Body of pancreas (tissue), 4 donors: ENCODE data around the gene MAPK14. TPM values are rescaled to one million over a fixed set of nuclear protein-coding genes. Genes with fewer than 3 reads are reported as not detected.
A peak's percentile ranks its signal among the peaks of the same experiment; 100 is the strongest.

Experiments used
- ATAC-seq: fragments of 150-250 bp; one replicate; pipeline ENCODE4 v1.9.1; 2016
- DNase-seq, 4 donors: peaks; one replicate each; pipeline ENCODE4 v3.0.0-alpha.2; 2019
- H3K27ac ChIP-seq, 4 donors: fragments of 200-600 bp; sonication (generic); 1 replicate in 3 of 4; 2 replicates in 1 of 4; pipeline versions ENCODE4 v1.5.1 to v1.6.1; 2016 to 2019; ENCODE audit warnings: mild to moderate bottlenecking in 1 of 4, mixed read lengths in 1 of 4, moderate library complexity in 1 of 4
- H3K27me3 ChIP-seq, 2 donors: fragments of 200-600 bp; sonication (generic); one replicate each; pipeline ENCODE4 v1.6.0; 2016; ENCODE audit warnings: mild to moderate bottlenecking in 1 of 2
- H3K36me3 ChIP-seq, 2 donors: fragments of 200-600 bp; sonication (generic); replicated peaks in 1 of 2; 2 replicates each; pipeline ENCODE4 v1.5.1; 2016; ENCODE audit warnings: low read depth in 2 of 2; ENCODE audit not compliant: insufficient read depth in 1 of 2
- H3K4me1 ChIP-seq: fragments of 200-600 bp; sonication (generic); one replicate; pipeline ENCODE4 v1.6.0; 2016
- H3K4me3 ChIP-seq, 2 donors: fragments of 200-600 bp; sonication (generic); 1 replicate in 1 of 2; 2 replicates in 1 of 2; pipeline ENCODE4 v1.5.1; 2016 to 2019
- H3K9me3 ChIP-seq, 3 donors: fragments of 200-600 bp; sonication (generic); 1 replicate in 2 of 3; 2 replicates in 1 of 3; pipeline ENCODE4 v1.5.1; 2016
- POLR2A ChIP-seq, 3 donors: fragments of 450-650 bp; IDR thresholded peaks; one replicate each; pipeline ENCODE4 v1.6.1; 2016; ENCODE audit warnings: antibody characterized with exemption in 3 of 3, mild to moderate bottlenecking in 2 of 3
- WGBS, 2 donors: methylation state at CpG; one replicate each; pipeline ENCODE4 v1.1.5; 2017; 5-methylcytosine and 5-hydroxymethylcytosine counted together
- intact Hi-C: fragments of 100-400 bp; cut with DNase I; formaldehyde crosslinking; loops from one replicate; pipeline ENCODE4 v1.15.1; 2023
- total RNA-seq, 2 donors: library from RNA; depleted of rRNA; stranded (reverse); fragments of >200 nt; gene quantifications; one replicate each; pipeline ENCODE4 v1.1.0, GENCODE V29; 2016
- TF ChIP-seq, protein P1 (sequence below), 7 experiments: fragments of 450-650 bp in 4 of 7; fragments of 200-600 bp in 3 of 7; sonication (generic) in 3 of 7; IDR thresholded peaks; one replicate each; pipeline ENCODE4 v1.5.1; 2016 to 2019; ENCODE audit warnings: antibody characterized with exemption in 7 of 7

MAPK14 gene
- total RNA-seq, 2 donors from 2014 or later, result 30.3 to 33.7 TPM

DNA sequence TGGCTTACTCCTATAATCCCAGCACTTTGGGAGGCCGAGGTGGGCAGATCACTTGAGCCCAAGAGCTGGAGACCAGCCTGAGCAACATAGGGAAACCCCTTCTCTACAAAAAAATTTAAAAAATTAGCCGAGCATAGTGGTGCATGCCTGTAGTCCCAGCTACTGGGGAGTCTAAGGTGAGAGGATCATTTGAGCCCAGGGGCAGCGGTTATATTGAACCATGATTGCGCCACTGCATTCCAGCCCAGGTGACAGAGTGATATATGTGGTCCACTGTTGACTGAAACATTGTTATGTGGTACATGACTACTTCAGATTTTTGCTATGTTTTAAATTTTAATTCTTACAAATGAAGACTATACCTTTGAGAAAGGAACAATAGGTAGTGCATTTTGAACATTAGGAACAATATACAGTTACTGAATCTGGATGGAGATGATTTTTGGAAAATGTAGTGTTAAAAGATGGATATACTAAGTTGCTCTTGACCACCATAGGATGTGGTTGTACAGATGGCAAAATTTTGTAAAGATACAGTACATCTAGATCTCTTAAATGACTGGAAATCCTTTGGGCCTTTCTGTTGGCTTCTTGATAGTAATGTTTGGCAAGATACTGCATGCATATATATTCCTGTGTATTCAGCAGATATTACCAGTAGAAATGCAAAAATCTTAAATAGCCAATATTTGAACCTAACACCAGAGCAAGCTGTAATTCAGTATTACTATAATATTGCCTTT lies 35.9 kb downstream of the MAPK14 start:
- DNase-seq (no peak), ATAC-seq (no peak)
- H3K4me3 ChIP-seq, result no peak overlapping the region
- H3K27ac ChIP-seq, result no peak overlapping the region
- no peak for TF ChIP-seq POLR2A (IDR thresholded peaks at IDR 0.05)
- TF ChIP-seq, protein P1, sequence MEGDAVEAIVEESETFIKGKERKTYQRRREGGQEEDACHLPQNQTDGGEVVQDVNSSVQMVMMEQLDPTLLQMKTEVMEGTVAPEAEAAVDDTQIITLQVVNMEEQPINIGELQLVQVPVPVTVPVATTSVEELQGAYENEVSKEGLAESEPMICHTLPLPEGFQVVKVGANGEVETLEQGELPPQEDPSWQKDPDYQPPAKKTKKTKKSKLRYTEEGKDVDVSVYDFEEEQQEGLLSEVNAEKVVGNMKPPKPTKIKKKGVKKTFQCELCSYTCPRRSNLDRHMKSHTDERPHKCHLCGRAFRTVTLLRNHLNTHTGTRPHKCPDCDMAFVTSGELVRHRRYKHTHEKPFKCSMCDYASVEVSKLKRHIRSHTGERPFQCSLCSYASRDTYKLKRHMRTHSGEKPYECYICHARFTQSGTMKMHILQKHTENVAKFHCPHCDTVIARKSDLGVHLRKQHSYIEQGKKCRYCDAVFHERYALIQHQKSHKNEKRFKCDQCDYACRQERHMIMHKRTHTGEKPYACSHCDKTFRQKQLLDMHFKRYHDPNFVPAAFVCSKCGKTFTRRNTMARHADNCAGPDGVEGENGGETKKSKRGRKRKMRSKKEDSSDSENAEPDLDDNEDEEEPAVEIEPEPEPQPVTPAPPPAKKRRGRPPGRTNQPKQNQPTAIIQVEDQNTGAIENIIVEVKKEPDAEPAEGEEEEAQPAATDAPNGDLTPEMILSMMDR (IDR thresholded peaks at IDR 0.05), result no peak
- H3K27me3 ChIP-seq, result no peaks in the 10 kb centered on the region
- intact Hi-C loops, result no loop called here
- H3K9me3 ChIP-seq, result no peaks in the 10 kb centered on the region
- peaks cover 51% of the 10 kb centered on the region for H3K4me1 ChIP-seq
- no peaks in the 10 kb centered on the region for H3K36me3 ChIP-seq
- 84 to 96% methylated on average over 4 of the region's 4 CpGs for WGBS, 2 donors

DNA sequence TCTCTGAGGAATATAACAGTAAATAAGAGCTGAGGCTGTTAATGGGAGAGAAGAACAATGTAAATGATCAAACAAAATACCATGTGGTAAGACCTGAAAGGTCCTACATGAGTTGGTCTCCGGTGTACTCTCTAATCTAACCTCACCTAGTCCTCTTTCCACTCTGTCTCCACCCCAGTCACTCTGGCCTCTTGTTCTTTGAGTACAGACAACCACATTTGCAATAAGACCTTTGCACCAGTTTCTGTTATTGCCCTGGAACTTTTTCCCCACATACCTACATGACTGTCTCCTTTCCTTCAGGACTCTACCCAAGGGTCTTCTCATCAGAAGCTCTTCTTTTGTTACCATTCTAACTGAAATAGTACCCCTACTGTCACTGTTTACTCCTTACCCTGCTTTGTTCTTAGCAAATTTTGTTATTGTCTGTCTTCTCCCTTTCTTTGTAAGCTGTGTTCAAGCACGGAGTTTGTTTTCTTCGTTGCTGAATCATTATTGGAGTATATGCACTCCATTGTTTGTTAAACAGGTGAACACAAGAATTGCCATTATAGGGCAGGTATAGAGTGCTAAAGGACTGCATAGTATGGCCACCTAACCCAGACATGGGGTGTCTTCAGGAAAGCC lies 37.3 kb downstream of the MAPK14 start:
- Histone ChIP-seq H3K4me1 (peaks cover 59% of the 10 kb centered on the region), H3K9me3 (no peaks in the 10 kb centered on the region), H3K27me3 (no peaks in the 10 kb centered on the region), H3K27ac (no peak overlapping the region), H3K4me3 (no peak overlapping the region), H3K36me3 (no peaks in the 10 kb centered on the region)
- intact Hi-C loops, result no loop called here
- no peak for DNase-seq
- 69 to 85% methylated on average over 3 of the region's 3 CpGs for WGBS, 2 donors
- TF ChIP-seq, protein P1 (IDR thresholded peaks at IDR 0.05), result no peak
- TF ChIP-seq POLR2A (IDR thresholded peaks at IDR 0.05), result no peak
- ATAC-seq, result no peak

DNA sequence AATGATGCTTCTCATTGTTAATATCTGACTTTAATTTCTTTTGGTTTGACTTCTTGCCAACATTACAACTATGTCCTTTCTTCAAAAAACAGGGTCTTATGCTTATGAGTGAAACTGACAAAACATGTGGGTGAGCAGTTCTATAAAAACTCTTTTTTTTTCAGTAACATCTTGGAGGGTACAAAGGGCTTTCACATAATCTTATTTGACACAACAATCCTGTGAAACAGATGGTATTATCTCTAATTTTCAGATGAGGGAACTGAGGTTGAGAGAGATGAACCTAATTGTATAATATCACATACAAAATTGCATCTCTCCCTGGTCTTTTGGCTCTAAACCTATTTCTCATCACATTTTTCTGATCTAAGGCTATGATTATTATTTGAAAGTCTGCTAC lies 38.3 kb downstream of the MAPK14 start:
- H3K4me1 ChIP-seq, result peaks cover 67% of the 10 kb centered on the region
- no peaks in the 10 kb centered on the region for H3K27me3 ChIP-seq
- no peak for TF ChIP-seq POLR2A (IDR thresholded peaks at IDR 0.05)
- TF ChIP-seq, protein P1 (IDR thresholded peaks at IDR 0.05), result no peak
- no peaks in the 10 kb centered on the region for H3K9me3 ChIP-seq
- no peaks in the 10 kb centered on the region for H3K36me3 ChIP-seq
- DNase-seq (no peak), ATAC-seq (no peak)
- no peak overlapping the region for H3K27ac ChIP-seq
- intact Hi-C loops, result no loop called here
- no peak overlapping the region for H3K4me3 ChIP-seq

DNA sequence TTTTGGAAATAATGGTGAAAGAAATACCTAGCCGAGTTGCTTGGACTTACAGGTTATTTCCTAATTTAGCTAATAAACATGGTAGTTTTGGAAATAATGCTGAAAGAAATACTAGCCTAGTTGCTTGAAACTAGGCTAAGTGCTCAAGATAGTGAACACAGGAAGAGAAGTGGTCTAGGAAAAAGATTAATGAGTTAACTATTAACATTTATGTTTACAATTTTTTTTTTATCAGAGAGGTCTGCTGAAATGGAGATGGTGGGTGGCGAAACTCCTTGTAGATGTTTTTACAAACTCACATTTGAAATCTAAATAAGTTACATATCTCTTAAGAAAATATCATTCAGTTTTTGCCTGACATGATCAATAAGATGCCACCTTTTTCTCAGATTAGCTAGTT lies 39.2 kb downstream of the MAPK14 start:
- DNase-seq, result no peak
- ATAC-seq, result peak; percentile 56
- intact Hi-C loops, result no loop called here
- Histone ChIP-seq H3K9me3 (no peaks in the 10 kb centered on the region), H3K27ac (peak overlapping the region in 2 of 4 donors; percentile 17 to 30), H3K27me3 (no peaks in the 10 kb centered on the region), H3K36me3 (no peaks in the 10 kb centered on the region), H3K4me3 (no peak overlapping the region), H3K4me1 (peaks cover 68% of the 10 kb centered on the region)
- 45 to 47% methylated on average over 2 of the region's 2 CpGs for WGBS, 2 donors
- TF ChIP-seq, protein P1 (IDR thresholded peaks at IDR 0.05), result no peak
- no peak for TF ChIP-seq POLR2A (IDR thresholded peaks at IDR 0.05)
